Activated naive CD8-positive, alpha-beta T cell (primary cell): ENCODE results near the gene EIPR1.

Experiments
- H3K27ac Mint-ChIP-seq: one replicate; pipeline ENCODE4 v1.8.0; 2021; ENCODE audit warnings: mixed read lengths
- H3K27me3 Mint-ChIP-seq: one replicate; pipeline ENCODE4 v1.8.0; 2021; ENCODE audit warnings: mixed read lengths
- H3K36me3 Mint-ChIP-seq: one replicate; pipeline ENCODE4 v1.8.0; 2021; ENCODE audit warnings: mixed read lengths
- H3K4me1 Mint-ChIP-seq: one replicate; pipeline ENCODE4 v1.8.0; 2021; ENCODE audit warnings: low read depth, mixed read lengths
- H3K4me3 Mint-ChIP-seq: one replicate; pipeline ENCODE4 v1.8.0; 2021; ENCODE audit warnings: mild to moderate bottlenecking, mixed read lengths
- H3K9me3 Mint-ChIP-seq: one replicate; pipeline ENCODE4 v1.8.0; 2021; ENCODE audit warnings: low read depth, mixed read lengths

EIPR1 gene

DNA sequence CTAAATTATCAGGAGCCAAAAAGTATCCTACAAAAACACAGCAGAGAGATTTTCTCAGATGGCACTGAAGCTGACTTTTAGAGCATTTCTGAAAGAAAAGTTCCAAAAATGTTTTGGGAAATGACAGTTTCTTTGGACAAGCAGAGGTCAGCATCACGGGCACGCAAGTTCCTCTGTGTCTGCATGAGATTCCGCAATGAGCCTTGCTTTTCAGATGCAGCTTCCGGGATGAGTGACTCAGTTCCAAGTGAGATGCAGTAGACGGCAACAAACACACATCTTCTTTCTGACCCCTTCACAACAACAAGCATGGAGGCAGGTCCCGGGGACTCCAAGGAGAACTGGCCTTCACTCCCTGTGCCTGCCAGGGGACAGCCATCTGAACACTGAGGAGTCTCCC is 76.6 kb downstream of the EIPR1 start:
- Mint-ChIP-seq H3K27me3 (no peaks in the 10 kb centered on the region), H3K4me3 (no peak overlapping the region), H3K4me1 (peaks cover 16% of the 10 kb centered on the region), H3K36me3 (peaks cover 3% of the 10 kb centered on the region), H3K9me3 (no peaks in the 10 kb centered on the region), H3K27ac (no peak overlapping the region)

- H3K4me3 Mint-ChIP-seq, result no peak overlapping the region
- H3K9me3 Mint-ChIP-seq, result no peaks in the 10 kb centered on the region
- H3K27me3 Mint-ChIP-seq, result no peaks in the 10 kb centered on the region
- H3K4me1 Mint-ChIP-seq, result peaks cover 13% of the 10 kb centered on the region
- no peak overlapping the region for H3K27ac Mint-ChIP-seq
- peaks cover 3% of the 10 kb centered on the region for H3K36me3 Mint-ChIP-seq
Observed at GRCh38 chr2:3300224-3300995, 77.2 kb downstream of the EIPR1 start.

GRCh38 chr2:3299703-3300102 is 77.9 kb downstream of the EIPR1 start:
- peaks cover 3% of the 10 kb centered on the region for H3K36me3 Mint-ChIP-seq
- no peak overlapping the region for H3K27ac Mint-ChIP-seq
- no peaks in the 10 kb centered on the region for H3K9me3 Mint-ChIP-seq
- H3K4me3 Mint-ChIP-seq, result no peak overlapping the region
- H3K4me1 Mint-ChIP-seq, result peaks cover 13% of the 10 kb centered on the region
- H3K27me3 Mint-ChIP-seq, result no peaks in the 10 kb centered on the region

GRCh38 chr2:3299130-3299529 is 78.5 kb downstream of the EIPR1 start:
- H3K36me3 Mint-ChIP-seq, result peaks cover 3% of the 10 kb centered on the region
- H3K9me3 Mint-ChIP-seq, result no peaks in the 10 kb centered on the region
- peaks cover 13% of the 10 kb centered on the region for H3K4me1 Mint-ChIP-seq
- no peak overlapping the region for H3K27ac Mint-ChIP-seq
- no peaks in the 10 kb centered on the region for H3K27me3 Mint-ChIP-seq
- no peak overlapping the region for H3K4me3 Mint-ChIP-seq

DNA sequence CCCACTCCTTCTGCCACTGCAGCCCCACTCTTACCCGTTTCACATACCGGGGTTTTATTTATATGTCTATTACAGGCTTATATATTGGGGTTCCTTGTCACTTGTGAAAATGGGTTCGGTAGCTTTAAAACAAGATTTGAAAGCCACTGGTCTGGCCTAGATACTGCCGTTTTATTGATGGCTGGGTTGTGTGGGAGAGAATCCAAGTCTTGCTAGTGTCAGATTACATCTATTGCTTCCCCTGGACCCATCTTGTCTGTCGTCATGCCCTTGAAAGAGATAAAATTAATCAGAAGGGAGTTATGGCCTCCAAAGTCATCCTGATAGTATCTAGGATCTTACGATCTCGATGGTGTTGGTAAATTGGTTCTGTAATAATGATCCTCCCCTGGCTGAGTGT is 79.4 kb downstream of the EIPR1 start:
- no peaks in the 10 kb centered on the region for H3K27me3 Mint-ChIP-seq
- peaks cover 6% of the 10 kb centered on the region for H3K4me1 Mint-ChIP-seq
- H3K27ac Mint-ChIP-seq, result no peak overlapping the region
- no peaks in the 10 kb centered on the region for H3K9me3 Mint-ChIP-seq
- H3K4me3 Mint-ChIP-seq, result no peak overlapping the region
- peaks cover 3% of the 10 kb centered on the region for H3K36me3 Mint-ChIP-seq

GRCh38 chr2:3297523-3297922 is 80.1 kb downstream of the EIPR1 start:
- Mint-ChIP-seq H3K4me1 (peaks cover 2% of the 10 kb centered on the region), H3K27ac (no peak overlapping the region), H3K9me3 (no peaks in the 10 kb centered on the region), H3K27me3 (no peaks in the 10 kb centered on the region), H3K36me3 (peaks cover 3% of the 10 kb centered on the region), H3K4me3 (no peak overlapping the region)

- peaks cover 2% of the 10 kb centered on the region for H3K4me1 Mint-ChIP-seq
- H3K4me3 Mint-ChIP-seq, result no peak overlapping the region
- H3K9me3 Mint-ChIP-seq, result no peaks in the 10 kb centered on the region
- peaks cover 3% of the 10 kb centered on the region for H3K36me3 Mint-ChIP-seq
- no peak overlapping the region for H3K27ac Mint-ChIP-seq
- no peaks in the 10 kb centered on the region for H3K27me3 Mint-ChIP-seq
Observed at GRCh38 chr2:3296182-3296972, 81.2 kb downstream of the EIPR1 start.

DNA sequence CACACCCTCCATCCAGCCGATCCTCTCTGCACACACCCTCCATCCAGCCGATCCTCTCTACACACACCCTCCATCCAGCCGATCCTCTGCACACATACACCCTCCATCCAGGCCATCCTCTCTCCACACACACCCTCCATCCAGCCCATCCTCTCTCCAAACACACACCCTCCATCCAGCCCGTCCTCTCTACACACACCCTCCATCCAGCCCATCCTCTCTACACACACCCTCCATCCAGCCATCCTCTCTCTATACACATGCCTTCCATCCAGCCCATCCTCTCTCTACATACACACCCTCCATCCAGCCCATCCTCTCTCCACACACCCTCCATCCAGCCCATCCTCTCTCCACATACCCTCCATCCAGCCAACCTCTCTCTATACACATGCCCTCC is 83.1 kb downstream of the EIPR1 start:
- H3K4me3 Mint-ChIP-seq, result no peak overlapping the region
- H3K27me3 Mint-ChIP-seq, result no peaks in the 10 kb centered on the region
- peaks cover 6% of the 10 kb centered on the region for H3K36me3 Mint-ChIP-seq
- H3K27ac Mint-ChIP-seq, result no peak overlapping the region
- no peaks in the 10 kb centered on the region for H3K9me3 Mint-ChIP-seq
- H3K4me1 Mint-ChIP-seq, result peaks cover 2% of the 10 kb centered on the region

GRCh38 chr2:3294069-3294468 is 83.5 kb downstream of the EIPR1 start:
- Mint-ChIP-seq H3K4me3 (no peak overlapping the region), H3K27me3 (no peaks in the 10 kb centered on the region), H3K9me3 (no peaks in the 10 kb centered on the region), H3K27ac (no peak overlapping the region), H3K36me3 (peaks cover 7% of the 10 kb centered on the region), H3K4me1 (peaks cover 2% of the 10 kb centered on the region)

- Mint-ChIP-seq H3K9me3 (no peaks in the 10 kb centered on the region), H3K4me1 (peaks cover 2% of the 10 kb centered on the region), H3K27me3 (no peaks in the 10 kb centered on the region), H3K4me3 (no peak overlapping the region), H3K27ac (no peak overlapping the region), H3K36me3 (peaks cover 6% of the 10 kb centered on the region)
Observed at GRCh38 chr2:3293221-3293620, 84.4 kb downstream of the EIPR1 start.

- H3K27me3 Mint-ChIP-seq, result no peaks in the 10 kb centered on the region
- peaks cover 8% of the 10 kb centered on the region for H3K36me3 Mint-ChIP-seq
- H3K4me3 Mint-ChIP-seq, result no peak overlapping the region
- no peak overlapping the region for H3K27ac Mint-ChIP-seq
- H3K4me1 Mint-ChIP-seq, result peaks cover 4% of the 10 kb centered on the region
- H3K9me3 Mint-ChIP-seq, result no peaks in the 10 kb centered on the region
Observed at GRCh38 chr2:3292416-3292815, 85.2 kb downstream of the EIPR1 start.

GRCh38 chr2:3291750-3292149 is 85.9 kb downstream of the EIPR1 start:
- no peaks in the 10 kb centered on the region for H3K9me3 Mint-ChIP-seq
- peaks cover 10% of the 10 kb centered on the region for H3K36me3 Mint-ChIP-seq
- H3K27ac Mint-ChIP-seq, result no peak overlapping the region
- peaks cover 2% of the 10 kb centered on the region for H3K4me1 Mint-ChIP-seq
- no peaks in the 10 kb centered on the region for H3K27me3 Mint-ChIP-seq
- H3K4me3 Mint-ChIP-seq, result no peak overlapping the region

- Mint-ChIP-seq H3K36me3 (peaks cover 10% of the 10 kb centered on the region), H3K27ac (no peak overlapping the region), H3K4me3 (no peak overlapping the region), H3K27me3 (no peaks in the 10 kb centered on the region), H3K4me1 (peaks cover 2% of the 10 kb centered on the region), H3K9me3 (no peaks in the 10 kb centered on the region)
Observed at GRCh38 chr2:3291113-3291512, 86.5 kb downstream of the EIPR1 start.

DNA sequence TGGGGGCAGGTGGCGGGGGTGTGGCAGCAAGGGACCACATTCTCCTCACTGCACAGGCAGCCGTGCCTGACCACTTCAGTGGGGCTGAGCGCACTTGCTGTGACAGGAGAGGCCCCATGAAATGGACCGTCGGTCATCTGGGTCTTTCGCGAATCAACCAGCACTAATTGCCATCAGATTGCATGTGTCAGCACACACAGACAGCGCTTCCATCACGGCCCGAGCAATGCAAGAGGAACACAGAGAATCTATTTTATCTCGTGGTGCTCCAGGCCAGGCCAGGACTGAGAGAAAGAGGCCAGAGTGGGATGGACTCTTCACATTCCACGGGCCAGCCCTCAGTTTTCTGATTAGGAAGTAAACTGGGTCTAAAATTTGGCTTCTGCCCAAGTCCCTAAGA is 87.0 kb downstream of the EIPR1 start:
- Mint-ChIP-seq H3K4me1 (peaks cover 2% of the 10 kb centered on the region), H3K27me3 (no peaks in the 10 kb centered on the region), H3K36me3 (peaks cover 10% of the 10 kb centered on the region), H3K27ac (no peak overlapping the region), H3K9me3 (no peaks in the 10 kb centered on the region), H3K4me3 (no peak overlapping the region)

- peak overlapping the region; percentile 46 for H3K27ac Mint-ChIP-seq
- no peaks in the 10 kb centered on the region for H3K9me3 Mint-ChIP-seq
- H3K4me3 Mint-ChIP-seq, result no peak overlapping the region
- H3K27me3 Mint-ChIP-seq, result no peaks in the 10 kb centered on the region
- peaks cover 10% of the 10 kb centered on the region for H3K36me3 Mint-ChIP-seq
- H3K4me1 Mint-ChIP-seq, result peaks cover 2% of the 10 kb centered on the region
Observed at GRCh38 chr2:3289971-3290370, 87.6 kb downstream of the EIPR1 start.
